Ovary (tissue), 9 donors: ENCODE data around the gene APOBR. TPM values are rescaled to one million over a fixed set of nuclear protein-coding genes. Genes with fewer than 3 reads are reported as not detected.
"Not testable (repeated sequence)": the region's sequence is repeated elsewhere in the genome, so short reads cannot be mapped to it uniquely, and the experiment has no call there.

Source experiments
- DNase-seq, 5 donors: peaks; one replicate each; pipeline ENCODE4 v3.0.0-alpha.2; 2019 to 2020
- H3K27ac ChIP-seq, 2 donors: fragments of 200-600 bp; one replicate each; pipeline versions ENCODE4 v1.5.1 to v1.8.0; 2019 to 2022
- H3K27me3 ChIP-seq: fragments of 200-600 bp; one replicate; pipeline ENCODE4 v1.8.0; 2022
- H3K36me3 ChIP-seq: fragments of 200-600 bp; sonication (generic); one replicate; pipeline ENCODE4 v1.5.1; 2019
- H3K4me1 ChIP-seq: one replicate; pipeline ENCODE4 v1.8.1; 2013; ENCODE audit warnings: mild to moderate bottlenecking, moderate library complexity; ENCODE audit not compliant: insufficient read depth
- H3K4me3 ChIP-seq: fragments of 200-600 bp; sonication (generic); one replicate; pipeline ENCODE4 v1.5.1; 2017
- H3K9me3 ChIP-seq, 2 donors: fragments of 200-600 bp in 1 of 2; sonication (generic) in 1 of 2; one replicate each; pipeline versions ENCODE4 v1.5.1 to v1.8.1; 2013 to 2019; ENCODE audit warnings: mild to moderate bottlenecking in 1 of 2, moderate library complexity in 1 of 2
- EP300 ChIP-seq: sonication (generic); formaldehyde crosslinking; IDR thresholded peaks from one replicate; pipeline ENCODE4 v1.6.1; 2017; ENCODE audit warnings: antibody characterized with exemption
- POLR2A ChIP-seq: fragments of 450-650 bp; IDR thresholded peaks from one replicate; pipeline ENCODE4 v1.6.1; 2017; ENCODE audit warnings: antibody characterized with exemption, mild to moderate bottlenecking, moderate library complexity
- WGBS, 3 donors: extraction: QIAGEN DNeasy Blood & Tissue Kit in 1 of 3; methylation state at CpG; one replicate each; pipeline versions ENCODE4 v1.1.5 to v1.1.7; 2013 to 2017; 5-methylcytosine and 5-hydroxymethylcytosine counted together
- intact Hi-C, 4 donors: fragments of 100-400 bp; cut with DNase I; formaldehyde crosslinking; loops; one replicate each; pipeline versions ENCODE4 v1.11.0 to v1.15.1; 2022 to 2023
- polyA plus RNA-seq, 2 donors: library from polyadenylated mRNA; stranded (reverse); fragments of 200-250 nt in 1 of 2; fragments of 350-450 nt in 1 of 2; fragmentation: Illumina TruSeq in 1 of 2; extraction: RNeasy Lipid Tissue Mini Kit (QIAGEN cat#74804) in 1 of 2; gene quantifications; one replicate each; pipeline ENCODE4 v1.2.3, GENCODE V29; 2013 to 2014
- total RNA-seq, 7 donors: library from RNA; depleted of rRNA in 2 of 7; stranded (reverse); fragments of >200 nt in 2 of 7; fragmentation: NEBNext Ultra II Directional in 3 of 7; extraction: Animal tissue kit (Norgen Biotek cat#: 25700) in 3 of 7; gene quantifications; one replicate each; pipeline versions ENCODE4 v1.1.0 to v1.2.4, GENCODE V29; 2016 to 2023
- TF ChIP-seq, protein P1 (sequence below), 3 donors: fragments of 450-650 bp in 2 of 3; fragments of 200-600 bp in 1 of 3; IDR thresholded peaks; one replicate each; pipeline versions ENCODE4 v1.5.1 to v1.8.0; 2016 to 2022; ENCODE audit warnings: antibody characterized with exemption in 3 of 3, mild to moderate bottlenecking in 1 of 3
- donor health status: DM: no; HTN: no; CAD: no; lungs with moderate emphysema.
- donor health status: DM: no; HTN: no; CAD: no.
- donor health status: Bipolar disorder and iron deficiency.
- donor health status: DM: yes; HTN: yes; CAD: no.
- donor health status: DM: no; HTN: no; CAD: no.
- donor health status: DM: yes; HTN: yes; CAD: no.

Gene APOBR
- total and polyA plus RNA-seq, 9 donors, result 0.18 to 1.4 (median 0.48) TPM

DNA sequence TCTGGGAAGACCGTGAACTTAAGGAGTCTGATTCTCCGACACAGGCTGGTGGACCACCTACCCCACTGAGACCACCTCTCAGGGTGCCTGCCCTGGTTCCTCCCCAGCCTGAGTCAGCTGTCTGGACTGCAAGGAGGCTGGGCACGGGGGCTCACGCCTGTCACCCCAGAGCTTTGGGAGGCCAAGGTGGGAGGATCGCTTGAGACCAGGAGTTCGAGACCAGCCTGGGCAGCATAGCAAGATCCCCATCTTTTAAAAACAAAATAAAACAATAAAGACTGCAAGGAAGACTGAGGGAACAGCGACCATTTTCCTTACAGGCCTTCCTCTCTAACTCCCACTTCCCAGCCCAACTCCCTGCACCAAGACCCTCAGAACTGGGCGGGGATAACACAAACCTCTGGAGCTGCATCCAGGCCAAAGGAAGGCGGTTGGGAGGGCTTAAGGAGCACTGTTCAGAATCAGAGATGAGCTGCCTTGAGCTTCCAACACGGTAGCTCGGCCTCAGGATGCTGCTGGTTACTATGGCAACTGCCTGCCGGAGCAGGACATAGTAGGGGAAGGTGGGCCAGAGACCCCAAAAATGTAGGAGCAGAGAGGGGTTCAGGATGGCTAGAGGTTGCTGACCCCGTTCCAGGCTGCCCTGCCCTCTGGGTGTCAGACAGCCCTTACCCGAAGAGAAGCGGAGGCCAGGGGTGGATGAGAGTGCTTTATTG lies 4.4 kb downstream of the APOBR start:
- Histone ChIP-seq H3K27me3 (no peaks in the 10 kb centered on the region), H3K9me3 (no peaks in the 10 kb centered on the region), H3K27ac (no peak overlapping the region), H3K36me3 (no peaks in the 10 kb centered on the region), H3K4me1 (no peaks in the 10 kb centered on the region), H3K4me3 (no peak overlapping the region)
- no peak for DNase-seq
- WGBS, 3 donors, result 82 to 85% (median 84%) methylated on average over 15 of the region's 15 CpGs
- intact Hi-C loops, result loop anchor here in 2 of 4 donors (10.0 kb wide), 1 partner anchor 46 kb away; no protein-coding TSS in a partner anchor
- TF ChIP-seq, protein P1, sequence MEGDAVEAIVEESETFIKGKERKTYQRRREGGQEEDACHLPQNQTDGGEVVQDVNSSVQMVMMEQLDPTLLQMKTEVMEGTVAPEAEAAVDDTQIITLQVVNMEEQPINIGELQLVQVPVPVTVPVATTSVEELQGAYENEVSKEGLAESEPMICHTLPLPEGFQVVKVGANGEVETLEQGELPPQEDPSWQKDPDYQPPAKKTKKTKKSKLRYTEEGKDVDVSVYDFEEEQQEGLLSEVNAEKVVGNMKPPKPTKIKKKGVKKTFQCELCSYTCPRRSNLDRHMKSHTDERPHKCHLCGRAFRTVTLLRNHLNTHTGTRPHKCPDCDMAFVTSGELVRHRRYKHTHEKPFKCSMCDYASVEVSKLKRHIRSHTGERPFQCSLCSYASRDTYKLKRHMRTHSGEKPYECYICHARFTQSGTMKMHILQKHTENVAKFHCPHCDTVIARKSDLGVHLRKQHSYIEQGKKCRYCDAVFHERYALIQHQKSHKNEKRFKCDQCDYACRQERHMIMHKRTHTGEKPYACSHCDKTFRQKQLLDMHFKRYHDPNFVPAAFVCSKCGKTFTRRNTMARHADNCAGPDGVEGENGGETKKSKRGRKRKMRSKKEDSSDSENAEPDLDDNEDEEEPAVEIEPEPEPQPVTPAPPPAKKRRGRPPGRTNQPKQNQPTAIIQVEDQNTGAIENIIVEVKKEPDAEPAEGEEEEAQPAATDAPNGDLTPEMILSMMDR (IDR thresholded peaks at IDR 0.05), result no peak
- no peak for TF ChIP-seq POLR2A
- TF ChIP-seq EP300, result no peak

DNA sequence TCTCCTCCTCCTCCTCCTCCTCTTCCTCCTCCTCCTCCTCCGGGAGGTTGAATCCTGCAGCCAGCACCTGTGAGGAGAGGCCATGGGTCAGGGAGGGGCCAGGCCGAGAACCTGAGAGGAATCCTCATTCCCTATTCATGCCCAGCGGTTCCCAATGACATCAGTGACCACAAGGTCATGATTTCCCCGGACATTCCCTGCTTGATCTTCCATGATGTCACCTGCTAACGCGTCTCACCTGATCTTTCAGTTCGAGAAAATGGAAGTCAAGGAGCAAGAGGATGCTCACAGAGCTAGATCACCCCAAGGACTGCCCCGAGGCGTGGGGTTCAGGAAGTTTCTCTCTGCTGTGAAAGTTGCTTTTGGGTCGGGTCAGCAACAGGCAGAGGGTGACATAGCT lies 5.4 kb downstream of the APOBR start:
- Histone ChIP-seq H3K27me3 (no peaks in the 10 kb centered on the region), H3K27ac (no peak overlapping the region), H3K36me3 (no peaks in the 10 kb centered on the region), H3K4me1 (no peaks in the 10 kb centered on the region), H3K4me3 (no peak overlapping the region), H3K9me3 (no peaks in the 10 kb centered on the region)
- TF ChIP-seq POLR2A (no peak), EP300 (no peak)
- TF ChIP-seq, protein P1 (IDR thresholded peaks at IDR 0.05), result no peak
- 66 to 74% (median 70%) methylated on average over 10 of the region's 10 CpGs for WGBS, 3 donors
- DNase-seq, result no peak
- intact Hi-C loops, result loop anchor here in 2 of 4 donors (10.0 kb wide), 1 partner anchor 45 kb away; no protein-coding TSS in a partner anchor

DNA sequence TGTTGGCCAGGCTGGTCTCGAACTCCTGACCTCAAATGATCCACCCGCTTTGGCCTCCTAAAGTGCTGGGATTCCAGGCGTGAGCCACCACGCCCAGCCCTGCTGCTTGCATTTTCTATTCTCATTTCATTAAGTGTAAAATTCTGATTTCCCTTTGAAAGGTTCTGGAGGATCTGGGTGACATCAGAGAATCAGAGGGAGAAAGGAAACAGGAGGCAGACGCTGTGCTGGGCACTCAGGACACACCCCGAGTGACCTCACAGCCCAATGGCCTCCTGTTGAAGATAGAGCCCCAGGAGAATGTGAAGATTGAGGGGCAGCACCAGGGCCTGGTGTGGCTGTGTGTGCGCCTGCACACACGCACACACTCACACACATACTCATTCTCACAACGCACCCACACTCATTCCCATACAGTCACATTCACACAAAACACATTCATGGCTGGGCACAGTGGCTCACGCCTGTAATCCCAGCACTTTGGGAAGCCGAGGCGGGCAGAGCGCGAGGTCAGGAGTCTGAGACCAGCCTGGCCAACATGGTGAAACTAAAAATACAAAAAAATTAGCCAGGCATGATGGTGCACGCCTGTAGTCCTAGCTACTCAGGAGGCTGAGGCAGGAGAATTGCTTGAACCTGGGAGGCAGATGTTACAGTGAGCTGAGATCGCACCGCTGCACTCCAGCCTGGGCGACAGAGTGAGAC lies 6.2 kb downstream of the APOBR start:
- H3K4me3 ChIP-seq, H3K36me3 ChIP-seq, H3K27ac ChIP-seq, H3K9me3 ChIP-seq, DNase-seq, intact Hi-C loops, H3K4me1 ChIP-seq, H3K27me3 ChIP-seq: not testable (repeated sequence)
- 78 to 82% (median 79%) methylated on average over 18 of the region's 18 CpGs for WGBS, 3 donors

DNA sequence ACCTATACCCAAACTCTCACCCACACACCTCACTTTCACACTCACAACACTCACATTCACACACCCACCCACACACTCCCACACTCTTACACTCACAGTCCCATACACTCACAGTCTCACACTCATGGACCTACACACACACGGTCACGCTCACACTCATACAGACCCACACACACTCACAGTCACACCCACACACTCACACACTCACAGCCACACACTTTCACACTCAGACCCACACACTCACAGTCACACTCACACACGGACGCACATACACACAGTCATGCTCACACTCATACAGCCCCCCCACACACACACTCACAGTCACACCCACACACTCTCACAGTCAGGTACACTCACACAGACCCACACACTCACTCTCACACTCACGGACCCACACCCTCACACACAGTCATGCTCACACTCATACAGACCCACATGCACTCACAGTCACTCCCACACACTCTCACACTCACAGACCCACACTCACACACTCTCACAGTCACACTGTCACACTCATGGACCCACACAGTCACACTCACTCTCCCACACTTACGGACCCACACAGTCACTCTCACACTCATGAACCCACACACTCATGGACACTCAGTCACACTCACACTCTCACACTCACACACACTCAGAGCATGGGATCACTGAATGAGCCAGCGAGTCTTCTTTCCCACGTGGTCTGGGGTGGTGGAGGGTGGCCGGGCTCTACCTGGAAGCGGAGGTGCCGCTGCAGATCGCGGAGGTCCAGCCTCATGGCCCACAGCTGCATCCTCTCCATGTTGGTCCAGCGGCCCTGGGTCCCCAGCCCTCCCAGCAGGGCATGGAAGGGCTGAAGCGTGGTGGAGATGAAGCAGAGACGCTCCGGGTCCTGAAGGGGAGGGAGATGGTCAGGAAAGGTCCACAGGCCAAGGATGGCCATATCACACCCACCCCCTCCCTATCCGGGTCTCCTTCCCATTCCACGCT lies 7.1 kb downstream of the APOBR start:
- TF ChIP-seq POLR2A, result no peak
- TF ChIP-seq, protein P1 (IDR thresholded peaks at IDR 0.05), result no peak
- TF ChIP-seq EP300, result no peak
- no peaks in the 10 kb centered on the region for H3K4me1 ChIP-seq
- intact Hi-C loops, result no loop called here
- WGBS, 3 donors, result 77 to 83% (median 78%) methylated on average over 19 of the region's 19 CpGs
- H3K27me3 ChIP-seq, result no peaks in the 10 kb centered on the region
- H3K36me3 ChIP-seq, result no peaks in the 10 kb centered on the region
- H3K4me3 ChIP-seq, result no peak overlapping the region
- DNase-seq, result no peak
- H3K27ac ChIP-seq, result no peak overlapping the region
- H3K9me3 ChIP-seq, result no peaks in the 10 kb centered on the region
